ENCODE measurements around the gene KIAA1671.

DNA sequence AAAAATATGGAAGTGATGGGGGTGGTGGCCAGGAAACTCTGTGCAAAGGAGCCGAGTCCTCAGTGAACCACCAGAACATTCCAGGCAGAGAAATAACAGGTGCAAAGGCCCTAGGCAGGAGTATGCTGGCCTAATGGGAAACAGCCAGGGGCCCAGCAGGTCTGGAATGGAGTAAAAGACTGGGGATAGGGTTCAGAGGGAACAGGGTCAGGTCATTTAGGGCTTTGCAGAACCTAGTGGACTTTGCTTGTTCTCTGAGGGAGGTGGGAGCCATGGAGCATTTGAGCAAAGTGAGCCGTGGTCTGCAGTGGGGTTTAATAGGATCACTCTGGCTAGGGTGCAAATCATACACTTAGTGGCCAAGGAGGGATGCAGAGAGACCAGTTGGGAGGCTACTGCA, 255.8 kb downstream of the KIAA1671 start:
- TF ChIP-seq GATA2 (IDR thresholded peaks at IDR 0.05; ENCODE audit: low read depth, low read length) (no peak), GATA3 (IDR thresholded peaks at IDR 0.05; ENCODE audit: low read depth, low read length) (no peak)
